22Rv1 (cell line): ENCODE data around the gene BAHCC1.

Source experiments
- CTCF ChIP-seq: fragments of 450-650 bp; IDR thresholded peaks from 2 replicates; pipeline ENCODE4 v1.5.1; 2017; ENCODE audit warnings: mild to moderate bottlenecking
- ZFX ChIP-seq: fragments of 450-650 bp; IDR thresholded peaks from 2 replicates; pipeline ENCODE4 v1.6.1; 2017; ENCODE audit warnings: antibody characterized with exemption, borderline replicate concordance

- TF ChIP-seq CTCF (no peak), ZFX (no peak)
These were observed 41.1 kb downstream of the BAHCC1 start for GRCh38 chr17:81436294-81436849.
